SH-SY5Y (cell line): ENCODE measurements around the gene IL17RE.

Experiments used
- GATA2 ChIP-seq: IDR thresholded peaks from 2 replicates; pipeline ENCODE4 v1.6.1; 2011; ENCODE audit warnings: mild to moderate bottlenecking, low read depth, low read length
- GATA3 ChIP-seq: IDR thresholded peaks from 2 replicates; pipeline ENCODE4 v1.6.1; 2011; ENCODE audit warnings: low read depth, mild to moderate bottlenecking, low read length, moderate library complexity

DNA sequence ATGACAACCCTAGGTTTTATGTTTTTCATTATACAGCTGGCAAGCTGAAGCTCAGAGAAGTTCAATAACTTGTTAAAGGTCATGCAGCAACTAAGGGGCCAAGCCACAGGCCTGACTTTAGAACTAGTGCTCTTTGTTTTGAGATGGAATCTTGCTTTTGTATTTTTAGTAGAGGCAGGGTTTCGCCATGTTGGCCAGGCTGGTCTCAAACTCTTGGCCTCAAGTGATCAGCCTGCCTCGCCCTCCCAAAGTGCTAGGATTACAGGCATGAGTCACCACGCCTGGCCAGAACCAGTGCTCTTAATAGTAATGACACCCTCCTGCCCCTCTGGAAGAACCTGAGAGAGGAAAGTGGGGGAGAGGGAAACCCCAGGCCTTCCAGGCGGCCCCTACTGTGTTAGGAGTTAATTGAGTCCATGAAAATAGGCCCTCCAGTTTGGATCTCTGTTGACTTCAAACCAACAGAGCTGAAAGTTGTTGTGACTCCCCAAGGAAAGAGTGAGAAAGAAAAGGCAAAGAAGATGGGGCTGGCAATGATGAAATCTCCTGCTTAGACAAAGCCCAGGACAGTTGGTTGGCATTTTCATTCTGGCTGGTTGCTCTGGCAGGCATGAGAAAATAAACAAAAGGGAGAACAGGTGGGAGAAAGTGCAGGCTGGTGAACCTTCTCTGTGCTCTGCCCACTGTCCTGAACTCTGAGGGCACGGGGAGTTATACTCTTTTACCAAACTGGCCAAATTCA lies 53.1 kb downstream of the IL17RE start:
- TF ChIP-seq GATA2 (no peak), GATA3 (no peak)
